Memory B cell (primary cell): Measurements from ENCODE around the gene TNS3.
A peak's percentile ranks its signal among the peaks of the same experiment; 100 is the strongest.

Experiments used
- ATAC-seq: fragments of 150-1000 bp; cut with Tn5 transposase; 2 replicates; pipeline ENCODE4 v1.10.0; 2021; ENCODE audit warnings: low read depth, mild to moderate bottlenecking, moderate library complexity
- DNase-seq, 2 donors: peaks; one replicate each; pipeline ENCODE4 v3.0.0; 2022; ENCODE audit warnings: low spot score in 2 of 2
- H3K27ac Mint-ChIP-seq: one replicate; pipeline ENCODE4 v1.8.0; 2022; ENCODE audit warnings: mild to moderate bottlenecking, moderate library complexity, mixed read lengths
- H3K27me3 Mint-ChIP-seq: one replicate; pipeline ENCODE4 v1.8.0; 2022; ENCODE audit warnings: mixed read lengths
- H3K36me3 Mint-ChIP-seq: one replicate; pipeline ENCODE4 v1.8.0; 2022; ENCODE audit warnings: mild to moderate bottlenecking, mixed read lengths
- H3K4me1 Mint-ChIP-seq: one replicate; pipeline ENCODE4 v1.8.0; 2022; ENCODE audit warnings: mixed read lengths
- H3K4me3 Mint-ChIP-seq: one replicate; pipeline ENCODE4 v1.8.0; 2022; ENCODE audit warnings: mild to moderate bottlenecking, moderate library complexity, mixed read lengths
- H3K9me3 Mint-ChIP-seq: one replicate; pipeline ENCODE4 v1.8.0; 2022; ENCODE audit warnings: mixed read lengths

The TNS3 gene

GRCh38 chr7:47408675-47409074 is 173.2 kb downstream of the TNS3 start:
- H3K27ac Mint-ChIP-seq, result peak overlapping the region; percentile 9
- no peak for DNase-seq
- no peaks in the 10 kb centered on the region for H3K27me3 Mint-ChIP-seq
- H3K4me3 Mint-ChIP-seq, result no peak overlapping the region
- H3K9me3 Mint-ChIP-seq, result no peaks in the 10 kb centered on the region
- H3K4me1 Mint-ChIP-seq, result no peaks in the 10 kb centered on the region
- ATAC-seq, result no peak
- peaks cover 20% of the 10 kb centered on the region for H3K36me3 Mint-ChIP-seq

GRCh38 chr7:47407821-47408674 is 173.9 kb downstream of the TNS3 start:
- no peak for ATAC-seq
- H3K27me3 Mint-ChIP-seq, result no peaks in the 10 kb centered on the region
- no peak overlapping the region for H3K27ac Mint-ChIP-seq
- DNase-seq, result no peak
- H3K9me3 Mint-ChIP-seq, result no peaks in the 10 kb centered on the region
- peaks cover 20% of the 10 kb centered on the region for H3K36me3 Mint-ChIP-seq
- H3K4me3 Mint-ChIP-seq, result no peak overlapping the region
- H3K4me1 Mint-ChIP-seq, result no peaks in the 10 kb centered on the region

GRCh38 chr7:47407136-47407535 is 174.8 kb downstream of the TNS3 start:
- H3K9me3 Mint-ChIP-seq, result no peaks in the 10 kb centered on the region
- H3K4me3 Mint-ChIP-seq, result no peak overlapping the region
- DNase-seq (no peak), ATAC-seq (no peak)
- H3K36me3 Mint-ChIP-seq, result peaks cover 20% of the 10 kb centered on the region
- H3K4me1 Mint-ChIP-seq, result no peaks in the 10 kb centered on the region
- H3K27me3 Mint-ChIP-seq, result no peaks in the 10 kb centered on the region
- H3K27ac Mint-ChIP-seq, result no peak overlapping the region

- H3K4me3 Mint-ChIP-seq, result no peak overlapping the region
- ATAC-seq (no peak), DNase-seq (no peak)
- H3K27ac Mint-ChIP-seq, result no peak overlapping the region
- H3K9me3 Mint-ChIP-seq, result no peaks in the 10 kb centered on the region
- H3K27me3 Mint-ChIP-seq, result no peaks in the 10 kb centered on the region
- H3K4me1 Mint-ChIP-seq, result no peaks in the 10 kb centered on the region
- H3K36me3 Mint-ChIP-seq, result peaks cover 20% of the 10 kb centered on the region
Measured at GRCh38 chr7:47406801-47407129, 175.1 kb downstream of the TNS3 start.

- H3K4me3 Mint-ChIP-seq, result no peak overlapping the region
- H3K9me3 Mint-ChIP-seq, result no peaks in the 10 kb centered on the region
- peaks cover 17% of the 10 kb centered on the region for H3K36me3 Mint-ChIP-seq
- no peak for ATAC-seq
- H3K4me1 Mint-ChIP-seq, result peaks cover 2% of the 10 kb centered on the region
- H3K27me3 Mint-ChIP-seq, result no peaks in the 10 kb centered on the region
- no peak for DNase-seq
- H3K27ac Mint-ChIP-seq, result no peak overlapping the region
Measured at GRCh38 chr7:47405921-47406800, 175.8 kb downstream of the TNS3 start.

GRCh38 chr7:47405286-47405904 is 176.5 kb downstream of the TNS3 start:
- Mint-ChIP-seq H3K27ac (no peak overlapping the region), H3K4me3 (no peak overlapping the region), H3K27me3 (no peaks in the 10 kb centered on the region), H3K36me3 (peaks cover 18% of the 10 kb centered on the region), H3K4me1 (peaks cover 3% of the 10 kb centered on the region), H3K9me3 (no peaks in the 10 kb centered on the region)
- DNase-seq, result no peak
- ATAC-seq, result no peak

GRCh38 chr7:47404010-47404409 is 177.9 kb downstream of the TNS3 start:
- Mint-ChIP-seq H3K4me3 (no peak overlapping the region), H3K27me3 (no peaks in the 10 kb centered on the region), H3K27ac (no peak overlapping the region), H3K9me3 (no peaks in the 10 kb centered on the region), H3K4me1 (peaks cover 6% of the 10 kb centered on the region), H3K36me3 (peaks cover 26% of the 10 kb centered on the region)
- no peak for DNase-seq
- ATAC-seq, result no peak

GRCh38 chr7:47402941-47403866 is 178.7 kb downstream of the TNS3 start:
- no peaks in the 10 kb centered on the region for H3K9me3 Mint-ChIP-seq
- ATAC-seq, result no peak

GRCh38 chr7:47401611-47402570 is 180.0 kb downstream of the TNS3 start:
- no peak overlapping the region for H3K4me3 Mint-ChIP-seq
- H3K27me3 Mint-ChIP-seq, result no peaks in the 10 kb centered on the region
- DNase-seq, result no peak
- H3K4me1 Mint-ChIP-seq, result peaks cover 11% of the 10 kb centered on the region
- H3K36me3 Mint-ChIP-seq, result peaks cover 26% of the 10 kb centered on the region
- no peak overlapping the region for H3K27ac Mint-ChIP-seq
- H3K9me3 Mint-ChIP-seq, result no peaks in the 10 kb centered on the region
- no peak for ATAC-seq

More at GRCh38 chr7:47402941-47403866, 178.7 kb downstream of the TNS3 start:
- Mint-ChIP-seq H3K4me3 (no peak overlapping the region), H3K27ac (no peak overlapping the region), H3K4me1 (peaks cover 11% of the 10 kb centered on the region), H3K36me3 (peaks cover 26% of the 10 kb centered on the region), H3K27me3 (no peaks in the 10 kb centered on the region)
- DNase-seq, result no peak

GRCh38 chr7:47400741-47401206 is 181.1 kb downstream of the TNS3 start:
- Mint-ChIP-seq H3K27ac (no peak overlapping the region), H3K4me1 (peaks cover 11% of the 10 kb centered on the region)
- no peak for ATAC-seq

GRCh38 chr7:47400001-47400400 is 181.9 kb downstream of the TNS3 start:
- H3K4me1 Mint-ChIP-seq, result peaks cover 11% of the 10 kb centered on the region

More at GRCh38 chr7:47400741-47401206, 181.1 kb downstream of the TNS3 start:
- Mint-ChIP-seq H3K27me3 (no peaks in the 10 kb centered on the region), H3K4me3 (no peak overlapping the region), H3K36me3 (peaks cover 33% of the 10 kb centered on the region), H3K9me3 (no peaks in the 10 kb centered on the region)
- no peak for DNase-seq

GRCh38 chr7:47394751-47395252 is 187.1 kb downstream of the TNS3 start:
- Mint-ChIP-seq H3K36me3 (peaks cover 53% of the 10 kb centered on the region), H3K27me3 (no peaks in the 10 kb centered on the region), H3K27ac (no peak overlapping the region), H3K9me3 (no peaks in the 10 kb centered on the region), H3K4me3 (no peak overlapping the region), H3K4me1 (peaks cover 14% of the 10 kb centered on the region)
- no peak for DNase-seq
- ATAC-seq, result no peak

More at GRCh38 chr7:47400001-47400400, 181.9 kb downstream of the TNS3 start:
- ATAC-seq, result no peak
- no peak overlapping the region for H3K27ac Mint-ChIP-seq
- no peak for DNase-seq
- H3K27me3 Mint-ChIP-seq, result no peaks in the 10 kb centered on the region
- H3K36me3 Mint-ChIP-seq, result peaks cover 41% of the 10 kb centered on the region
- no peak overlapping the region for H3K4me3 Mint-ChIP-seq
- H3K9me3 Mint-ChIP-seq, result no peaks in the 10 kb centered on the region
